Nephron progenitor cell (in vitro differentiated cells): ENCODE data around the gene CDKN2B-AS1.

Source experiments
- DNase-seq: peaks from one replicate; pipeline ENCODE4 v3.0.0; 2021
- H3K27ac Mint-ChIP-seq: 2 replicates; pipeline ENCODE4 v1.8.0; 2021; ENCODE audit warnings: mild to moderate bottlenecking, moderate library complexity, mixed read lengths
- H3K27me3 Mint-ChIP-seq: 2 replicates; pipeline ENCODE4 v1.8.0; 2021; ENCODE audit warnings: mild to moderate bottlenecking, low read depth, mixed read lengths; ENCODE audit not compliant: poor library complexity
- H3K36me3 Mint-ChIP-seq: 2 replicates; pipeline ENCODE4 v1.8.0; 2021; ENCODE audit warnings: low read depth, mixed read lengths
- H3K4me1 Mint-ChIP-seq: 2 replicates; pipeline ENCODE4 v1.8.0; 2021; ENCODE audit warnings: mixed read lengths
- H3K4me3 Mint-ChIP-seq: 2 replicates; pipeline ENCODE4 v1.8.0; 2021; ENCODE audit warnings: mild to moderate bottlenecking, moderate library complexity, mixed read lengths
- H3K9me3 Mint-ChIP-seq: 2 replicates; pipeline ENCODE4 v1.8.0; 2021; ENCODE audit warnings: mild to moderate bottlenecking, moderate library complexity, mixed read lengths
- TF ChIP-seq, protein P1 (sequence below): fragments of 200-600 bp; sonication (generic); IDR thresholded peaks from 2 replicates; pipeline ENCODE4 v1.5.0; 2021; ENCODE audit warnings: antibody characterized with exemption

CDKN2B-AS1 gene

DNA sequence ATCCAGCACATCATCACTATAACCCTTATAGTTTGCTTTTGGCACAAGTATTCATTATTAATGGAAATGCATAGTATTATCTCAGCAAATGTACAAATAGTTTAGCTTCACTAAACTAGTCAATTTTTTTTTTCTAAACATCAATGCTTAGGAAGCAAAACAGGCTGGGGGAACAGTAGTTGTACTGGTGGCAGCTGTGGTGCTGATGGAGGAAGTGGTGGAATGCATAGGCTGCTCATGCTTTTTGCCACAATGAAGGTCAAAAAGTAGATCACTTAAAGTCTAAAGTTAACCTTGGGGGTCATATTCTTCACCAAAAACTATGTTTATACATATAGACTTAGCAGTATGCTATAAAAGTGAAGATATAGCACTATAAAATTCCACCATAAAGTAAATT is 50.8 kb downstream of the CDKN2B-AS1 start:
- Mint-ChIP-seq H3K4me3 (no peak overlapping the region), H3K27me3 (peaks cover 7% of the 10 kb centered on the region), H3K36me3 (no peaks in the 10 kb centered on the region), H3K27ac (no peak overlapping the region), H3K9me3 (no peaks in the 10 kb centered on the region), H3K4me1 (no peaks in the 10 kb centered on the region)
- DNase-seq = no peak
- TF ChIP-seq, protein P1, sequence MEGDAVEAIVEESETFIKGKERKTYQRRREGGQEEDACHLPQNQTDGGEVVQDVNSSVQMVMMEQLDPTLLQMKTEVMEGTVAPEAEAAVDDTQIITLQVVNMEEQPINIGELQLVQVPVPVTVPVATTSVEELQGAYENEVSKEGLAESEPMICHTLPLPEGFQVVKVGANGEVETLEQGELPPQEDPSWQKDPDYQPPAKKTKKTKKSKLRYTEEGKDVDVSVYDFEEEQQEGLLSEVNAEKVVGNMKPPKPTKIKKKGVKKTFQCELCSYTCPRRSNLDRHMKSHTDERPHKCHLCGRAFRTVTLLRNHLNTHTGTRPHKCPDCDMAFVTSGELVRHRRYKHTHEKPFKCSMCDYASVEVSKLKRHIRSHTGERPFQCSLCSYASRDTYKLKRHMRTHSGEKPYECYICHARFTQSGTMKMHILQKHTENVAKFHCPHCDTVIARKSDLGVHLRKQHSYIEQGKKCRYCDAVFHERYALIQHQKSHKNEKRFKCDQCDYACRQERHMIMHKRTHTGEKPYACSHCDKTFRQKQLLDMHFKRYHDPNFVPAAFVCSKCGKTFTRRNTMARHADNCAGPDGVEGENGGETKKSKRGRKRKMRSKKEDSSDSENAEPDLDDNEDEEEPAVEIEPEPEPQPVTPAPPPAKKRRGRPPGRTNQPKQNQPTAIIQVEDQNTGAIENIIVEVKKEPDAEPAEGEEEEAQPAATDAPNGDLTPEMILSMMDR = no peak

DNA sequence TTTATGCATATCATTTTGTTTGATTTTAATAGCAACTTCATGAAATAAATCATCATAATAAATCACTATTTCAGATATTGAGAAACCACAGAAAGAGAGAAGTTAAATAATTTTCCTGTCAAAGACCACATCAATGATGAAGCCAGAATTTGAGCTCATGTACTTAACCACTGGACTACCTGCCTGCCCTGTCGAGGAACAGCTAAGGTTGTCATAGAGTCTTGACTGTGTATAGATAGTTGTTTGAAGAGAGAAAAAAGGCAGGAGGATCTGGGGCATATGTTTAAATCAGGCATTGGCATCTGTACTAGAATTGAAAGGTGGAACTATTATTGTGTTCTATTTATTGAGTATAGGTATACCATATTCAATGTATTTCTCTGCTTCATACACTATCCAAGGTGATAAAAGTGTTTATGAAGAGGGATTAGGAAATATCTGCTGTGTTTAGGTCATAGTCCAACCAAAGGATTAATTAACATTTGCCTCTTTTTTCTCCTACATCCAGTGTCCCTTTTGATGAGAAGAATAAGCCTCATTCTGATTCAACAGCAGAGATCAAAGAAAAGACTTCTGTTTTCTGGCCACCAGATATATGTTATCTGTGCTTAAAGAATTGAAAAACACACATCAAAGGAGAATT is 51.8 kb downstream of the CDKN2B-AS1 start:
- no peak for DNase-seq
- Mint-ChIP-seq H3K9me3 (no peaks in the 10 kb centered on the region), H3K27ac (no peak overlapping the region), H3K27me3 (peaks cover 7% of the 10 kb centered on the region), H3K4me1 (no peaks in the 10 kb centered on the region), H3K4me3 (no peak overlapping the region), H3K36me3 (no peaks in the 10 kb centered on the region)
- TF ChIP-seq, protein P1 = no peak

DNA sequence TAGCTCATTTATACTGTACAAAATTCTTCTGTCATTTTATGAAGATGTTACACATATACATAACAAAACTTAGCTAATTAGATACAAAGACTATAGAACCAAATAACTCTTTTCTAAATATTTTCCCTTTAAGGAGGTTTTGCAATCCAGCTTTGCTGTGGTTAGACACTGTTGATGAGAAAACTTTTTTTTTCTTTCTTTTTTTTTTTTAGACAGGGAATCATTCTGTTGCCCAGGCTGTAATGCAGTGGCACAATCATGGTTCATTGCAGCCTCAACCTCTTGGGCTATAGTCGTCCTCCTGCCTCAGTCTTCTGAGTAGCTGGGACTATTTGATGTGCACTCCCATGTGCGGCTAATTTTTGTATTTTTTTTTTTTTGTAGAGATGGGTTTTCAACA is 53.0 kb downstream of the CDKN2B-AS1 start:
- Mint-ChIP-seq H3K9me3 (no peaks in the 10 kb centered on the region), H3K4me1 (no peaks in the 10 kb centered on the region), H3K4me3 (no peak overlapping the region), H3K27ac (no peak overlapping the region), H3K36me3 (no peaks in the 10 kb centered on the region), H3K27me3 (peaks cover 7% of the 10 kb centered on the region)
- DNase-seq = no peak
- TF ChIP-seq, protein P1 = no peak

DNA sequence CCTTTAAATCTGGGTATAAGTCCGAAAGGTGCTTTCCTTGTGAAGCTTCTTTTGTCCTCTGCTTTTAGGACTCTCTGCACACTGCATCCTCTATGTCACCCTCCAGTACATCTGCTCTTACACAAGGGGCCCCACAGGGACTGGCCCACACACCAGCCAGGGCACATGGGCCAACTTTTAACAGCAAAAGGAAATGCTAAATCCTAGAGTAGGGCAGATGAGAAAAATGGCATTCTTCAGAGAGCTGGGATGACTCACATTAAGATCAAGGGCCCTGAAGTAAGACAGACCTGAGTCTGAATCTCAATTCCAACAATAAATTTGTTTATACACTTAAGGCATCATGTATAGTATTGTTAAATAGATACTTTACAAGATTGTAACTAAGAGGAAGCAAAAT is 54.8 kb downstream of the CDKN2B-AS1 start:
- no peak for DNase-seq
- peaks cover 6% of the 10 kb centered on the region for H3K27me3 Mint-ChIP-seq

DNA sequence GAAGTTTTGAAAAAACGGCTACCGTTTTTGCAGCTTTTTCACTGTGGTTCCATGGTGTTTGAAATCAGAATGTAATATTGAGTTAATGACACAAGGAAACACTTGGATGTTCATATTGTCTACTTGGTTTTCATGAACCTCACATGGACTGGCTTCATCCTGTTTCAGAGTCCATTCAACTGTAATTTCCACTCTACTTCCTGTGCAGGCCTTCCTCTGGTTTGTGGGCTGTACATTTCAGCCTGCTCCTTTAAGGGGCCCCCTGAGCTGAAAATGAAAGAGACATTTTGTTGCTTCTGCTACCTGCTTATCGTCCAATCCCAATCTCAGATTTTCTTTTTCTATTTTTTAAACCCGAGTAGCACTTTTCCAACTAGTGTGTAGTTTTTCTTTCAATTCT is 56.3 kb downstream of the CDKN2B-AS1 start:
- Mint-ChIP-seq H3K4me1 (no peaks in the 10 kb centered on the region), H3K36me3 (no peaks in the 10 kb centered on the region), H3K4me3 (no peak overlapping the region), H3K9me3 (no peaks in the 10 kb centered on the region), H3K27ac (no peak overlapping the region), H3K27me3 (no peaks in the 10 kb centered on the region)
- DNase-seq = no peak
- TF ChIP-seq, protein P1 = no peak

More for the DNA sequence above, 54.8 kb downstream of the CDKN2B-AS1 start:
- Mint-ChIP-seq H3K36me3 (no peaks in the 10 kb centered on the region), H3K4me3 (no peak overlapping the region), H3K27ac (no peak overlapping the region), H3K9me3 (no peaks in the 10 kb centered on the region), H3K4me1 (no peaks in the 10 kb centered on the region)
- TF ChIP-seq, protein P1 = no peak

DNA sequence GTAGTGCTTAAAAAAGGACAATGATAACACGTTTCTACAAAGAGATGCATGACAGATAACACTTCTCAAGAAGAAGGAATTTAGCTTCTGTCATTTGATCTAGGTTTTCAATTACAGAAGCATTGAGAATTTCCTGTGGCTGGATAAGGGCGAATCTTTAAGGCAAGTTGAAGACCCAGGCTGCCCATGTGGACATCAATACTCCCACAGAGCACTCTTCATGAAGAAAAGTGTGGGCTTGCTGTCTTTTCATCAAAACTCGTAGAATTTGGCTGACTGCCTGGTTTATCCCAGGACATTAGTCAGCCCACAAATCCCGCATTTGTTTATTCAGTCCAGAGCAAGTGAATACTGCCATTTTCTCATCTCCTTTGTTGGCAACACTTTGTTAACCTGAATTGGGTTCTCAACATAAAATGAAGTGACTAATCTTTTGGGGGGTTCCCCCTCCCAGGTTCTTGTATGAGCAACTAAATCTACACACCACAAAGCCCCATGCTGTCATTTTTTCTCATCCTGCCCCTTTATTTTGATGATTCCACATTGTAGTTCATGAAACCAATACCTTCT is 57.9 kb downstream of the CDKN2B-AS1 start:
- Mint-ChIP-seq H3K27ac (no peak overlapping the region), H3K4me1 (no peaks in the 10 kb centered on the region), H3K4me3 (no peak overlapping the region), H3K9me3 (no peaks in the 10 kb centered on the region), H3K36me3 (no peaks in the 10 kb centered on the region), H3K27me3 (no peaks in the 10 kb centered on the region)
- no peak for DNase-seq
- TF ChIP-seq, protein P1 = no peak
